Measurements from ENCODE around the gene TAPBP. TPM values are rescaled to one million over a fixed set of nuclear protein-coding genes. Genes with fewer than 3 reads are reported as not detected.
A peak's percentile ranks its signal among the peaks of the same experiment; 100 is the strongest.

Gene TAPBP
- total and polyA plus RNA-seq, 9 of the 15 experiments (the other 6 are each of a cell fraction or from before 2014, with no cell fraction given), result 5.6 to 74.0 (median 22.3) TPM

GRCh38 chr6:33273924-33274902 lies 39.7 kb downstream of the TAPBP start (continued):
- TF ChIP-seq, protein P1, sequence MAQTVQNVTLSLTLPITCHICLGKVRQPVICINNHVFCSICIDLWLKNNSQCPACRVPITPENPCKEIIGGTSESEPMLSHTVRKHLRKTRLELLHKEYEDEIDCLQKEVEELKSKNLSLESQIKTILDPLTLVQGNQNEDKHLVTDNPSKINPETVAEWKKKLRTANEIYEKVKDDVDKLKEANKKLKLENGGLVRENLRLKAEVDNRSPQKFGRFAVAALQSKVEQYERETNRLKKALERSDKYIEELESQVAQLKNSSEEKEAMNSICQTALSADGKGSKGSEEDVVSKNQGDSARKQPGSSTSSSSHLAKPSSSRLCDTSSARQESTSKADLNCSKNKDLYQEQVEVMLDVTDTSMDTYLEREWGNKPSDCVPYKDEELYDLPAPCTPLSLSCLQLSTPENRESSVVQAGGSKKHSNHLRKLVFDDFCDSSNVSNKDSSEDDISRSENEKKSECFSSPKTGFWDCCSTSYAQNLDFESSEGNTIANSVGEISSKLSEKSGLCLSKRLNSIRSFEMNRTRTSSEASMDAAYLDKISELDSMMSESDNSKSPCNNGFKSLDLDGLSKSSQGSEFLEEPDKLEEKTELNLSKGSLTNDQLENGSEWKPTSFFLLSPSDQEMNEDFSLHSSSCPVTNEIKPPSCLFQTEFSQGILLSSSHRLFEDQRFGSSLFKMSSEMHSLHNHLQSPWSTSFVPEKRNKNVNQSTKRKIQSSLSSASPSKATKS (CRISPR knock-in tag; IDR thresholded peaks at IDR 0.05), result no peak
- TF ChIP-seq ZBTB7A (IDR thresholded peaks at IDR 0.05; ENCODE audit: borderline replicate concordance, control insufficient read depth, low read depth, low read length), result no peak
- TF ChIP-seq ZBED1 (IDR thresholded peaks at IDR 0.05), result 0 out of 2 replicates have a peak, but pooled peaks have one; percentile 29
- TF ChIP-seq NONO (IDR thresholded peaks at IDR 0.05; ENCODE audit: low read depth in 2 of 2, low read length in 1 of 2), result no peak
- no peak for TF ChIP-seq ZNF174 (CRISPR knock-in tag; IDR thresholded peaks at IDR 0.05)
- TF ChIP-seq CBFB (CRISPR knock-in tag; IDR thresholded peaks at IDR 0.05), result no peak
- 0 out of 2 replicates have a peak, but pooled peaks have one; percentile 50 for TF ChIP-seq FOXK1 (CRISPR knock-in tag; IDR thresholded peaks at IDR 0.05; ENCODE audit: borderline replicate concordance)
- TF ChIP-seq KDM1A (IDR thresholded peaks at IDR 0.05), result peak; percentile 98
- peak; percentile 46 for TF ChIP-seq NCOR1 (IDR thresholded peaks at IDR 0.05)
- TF ChIP-seq ZNF253 (CRISPR knock-in tag; conservative IDR thresholded peaks at IDR 0.05), result no peak
- TF ChIP-seq ELF1 (tag; IDR thresholded peaks at IDR 0.05), result no peak
- TF ChIP-seq ZBTB26 (CRISPR knock-in tag; IDR thresholded peaks at IDR 0.05), result no peak
- TF ChIP-seq SIN3A (IDR thresholded peaks at IDR 0.05; ENCODE audit: borderline replicate concordance in 2 of 2, control insufficient read depth in 1 of 2, low read depth in 2 of 2, low read length in 2 of 2), result peak in 1 of 2 experiments; percentile 12; a peak in 1 of 4 replicates
- TF ChIP-seq CBX3 (IDR thresholded peaks at IDR 0.05; ENCODE audit: borderline replicate concordance in 1 of 2, low read length in 2 of 2), result 0 out of 3 replicates have a peak, but pooled peaks of 1 of the 2 experiments have one; percentile 14
- no peak for TF ChIP-seq ZNF785 (CRISPR knock-in tag; IDR thresholded peaks at IDR 0.05)
- no peak for TF ChIP-seq LEF1 (IDR thresholded peaks at IDR 0.05)
- no peak for TF ChIP-seq SRSF3 (IDR thresholded peaks at IDR 0.05; ENCODE audit: insufficient read depth, low read length)
- peak; percentile 70 for TF ChIP-seq RBFOX2 (IDR thresholded peaks at IDR 0.05; ENCODE audit: low read depth, low read length)
- no peak for TF ChIP-seq ZNF766 (CRISPR knock-in tag; conservative IDR thresholded peaks at IDR 0.05)
- TF ChIP-seq CHCHD3 (CRISPR knock-in tag; IDR thresholded peaks at IDR 0.05), result no peak
- TF ChIP-seq GATAD2B (IDR thresholded peaks at IDR 0.05; ENCODE audit: borderline replicate concordance), result no peak
- TF ChIP-seq MTA1 (IDR thresholded peaks at IDR 0.05; ENCODE audit: borderline replicate concordance), result no peak
- no peak for TF ChIP-seq MCM5 (IDR thresholded peaks at IDR 0.05; ENCODE audit: low read depth)
- 0 out of 2 replicates have a peak, but pooled peaks have one; percentile 8 for TF ChIP-seq ZFP91 (CRISPR knock-in tag; IDR thresholded peaks at IDR 0.05)

All from K562 (cell line).